AG08396 (cell line): Measurements from ENCODE around the gene DLX5.

Source experiments
- DNase-seq: peaks from one replicate; pipeline ENCODE4 v3.0.0; 2012; ENCODE audit warnings: low spot score, mixed read lengths

The DLX5 gene

DNA sequence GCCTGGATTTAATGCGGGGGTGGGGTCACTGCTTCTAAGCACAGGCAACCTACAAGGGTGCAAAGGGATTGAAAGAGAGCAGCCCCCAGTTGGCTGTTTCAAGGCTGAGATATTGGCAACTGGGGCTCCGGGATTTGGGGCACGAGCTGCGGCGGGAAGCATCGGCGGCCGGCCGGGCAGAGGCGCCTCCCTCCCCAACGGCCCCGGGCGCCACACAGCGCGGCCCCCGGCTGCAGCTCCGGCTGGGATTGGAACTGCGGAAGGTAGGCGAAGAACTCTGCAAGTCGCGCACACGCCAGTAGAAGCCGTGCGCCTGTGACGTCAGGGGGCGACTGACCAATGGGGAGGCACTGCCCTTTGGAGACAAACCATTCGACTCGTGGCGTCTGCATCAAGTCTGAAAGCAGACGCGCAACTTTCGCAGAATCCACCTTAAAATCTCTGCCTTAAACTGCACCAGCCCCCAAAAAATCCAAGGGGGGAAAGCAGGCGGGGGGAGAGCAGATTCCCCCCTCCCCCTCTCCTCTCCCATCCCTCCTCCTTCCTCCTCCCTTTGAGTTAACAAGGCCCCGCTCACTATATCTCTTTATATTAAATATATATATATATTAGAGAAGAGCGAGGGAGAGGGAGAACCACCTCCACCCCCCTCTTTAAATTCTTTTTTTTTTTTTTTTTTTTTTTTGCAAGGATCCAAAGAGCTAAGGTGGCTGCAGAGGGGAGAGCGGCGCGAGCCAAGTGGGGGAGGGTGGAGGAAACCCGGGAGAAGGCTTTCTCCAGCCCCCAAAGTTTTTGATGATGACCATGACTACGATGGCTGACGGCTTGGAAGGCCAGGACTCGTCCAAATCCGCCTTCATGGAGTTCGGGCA lies 19.2 kb downstream of the DLX5 start, which contains the start of gene DLX6:
TSS of gene DLX6 (plus strand) at position 371 of the 872 bp plus-strand sequence. CDS start at position 796, 425 bp downstream.
- DNase-seq: peak; percentile 82

- no peak for DNase-seq
Observed at GRCh38 chr7:97004247-97005182, 20.1 kb downstream of the DLX5 start.

DNA sequence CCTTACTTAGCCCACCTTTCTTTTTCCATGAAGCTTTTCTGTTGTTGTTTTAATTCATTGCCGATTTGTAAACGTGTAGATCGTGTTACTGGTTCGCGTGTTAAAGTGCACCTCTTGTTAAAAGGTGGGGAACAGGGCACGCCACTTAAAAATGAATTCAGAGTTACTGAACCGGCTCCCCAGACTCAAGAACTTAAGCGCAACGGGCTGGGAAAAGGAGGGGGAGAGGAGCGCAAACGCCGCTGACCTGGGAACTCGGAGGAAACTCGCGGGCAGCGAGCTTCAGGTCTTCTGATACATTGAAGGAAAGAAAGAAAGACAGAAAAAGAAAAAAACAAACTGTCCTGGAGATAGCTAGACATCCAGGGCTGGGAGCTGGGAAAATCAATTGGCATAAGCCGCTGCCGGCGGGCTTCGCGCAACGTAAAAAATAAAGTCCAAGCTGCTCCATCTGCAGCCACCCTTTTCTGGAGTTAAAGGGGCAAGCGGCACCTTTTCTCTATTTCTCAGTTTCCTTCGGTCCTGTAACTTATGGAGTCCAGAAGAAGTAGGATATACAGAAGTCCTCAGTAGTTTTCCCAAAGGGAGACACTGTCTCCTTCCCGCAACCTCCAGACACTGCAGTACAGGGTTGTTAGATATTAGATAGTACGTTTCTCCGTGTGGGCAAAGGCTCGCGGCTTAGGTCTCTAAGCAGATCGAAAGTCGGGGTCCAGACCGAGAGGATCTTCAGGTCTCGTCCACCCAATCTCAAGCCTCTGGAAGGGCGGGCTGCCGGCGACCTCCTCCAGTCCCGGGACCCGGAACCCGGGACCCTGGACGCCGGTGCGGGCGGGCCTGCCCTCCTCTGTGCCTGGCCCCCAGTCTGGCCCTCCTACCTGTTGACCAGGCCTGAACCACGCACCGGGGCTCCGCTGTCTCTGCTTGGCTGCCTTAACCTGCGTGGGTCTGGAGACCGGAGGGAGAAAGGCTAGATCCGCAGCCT lies 21.1 kb downstream of the DLX5 start:
- DNase-seq: no peak

DNA sequence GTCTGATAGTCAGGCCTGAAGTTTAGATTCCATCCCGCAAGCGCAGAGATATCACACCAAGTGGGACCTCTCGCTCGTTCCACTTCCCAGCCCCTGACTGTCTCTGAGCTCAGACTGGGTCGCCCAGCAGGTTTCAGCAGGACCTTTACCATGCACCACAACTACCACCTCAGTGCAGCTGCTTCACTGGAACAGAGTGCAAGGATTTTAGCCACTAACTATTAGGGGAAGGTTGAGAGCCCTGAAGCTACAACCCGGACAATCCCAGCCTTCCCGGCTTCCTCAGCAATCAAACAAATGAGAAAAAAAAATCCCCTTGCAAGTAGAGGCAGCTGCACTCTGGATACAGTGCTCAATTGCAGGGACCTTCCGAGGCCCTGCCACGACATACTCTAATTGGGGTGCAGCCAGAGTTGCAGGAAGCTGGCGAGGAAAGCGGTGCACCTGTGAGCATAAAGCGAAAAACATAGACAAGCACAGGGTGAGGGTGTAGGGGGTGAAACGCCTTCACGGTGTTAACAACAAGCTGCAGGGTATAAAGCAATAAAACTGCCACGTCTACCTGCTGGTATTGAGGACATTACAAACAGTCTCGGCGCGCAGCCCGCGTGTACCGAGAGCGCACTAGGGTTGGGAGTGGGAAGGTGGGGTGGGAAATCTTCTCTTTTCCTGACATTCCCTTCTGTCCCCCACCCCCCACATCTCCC lies 21.9 kb downstream of the DLX5 start:
- no peak for DNase-seq

GRCh38 chr7:97001656-97002554 lies 22.7 kb downstream of the DLX5 start:
- DNase-seq: no peak

- no peak for DNase-seq
Observed at GRCh38 chr7:97001221-97001620, 23.4 kb downstream of the DLX5 start.

GRCh38 chr7:96998744-96999143 lies 25.9 kb downstream of the DLX5 start:
- DNase-seq: peak; percentile 5

GRCh38 chr7:96998333-96998732 lies 26.3 kb downstream of the DLX5 start:
- DNase-seq: peak; percentile 5

GRCh38 chr7:96997512-96998032 lies 27.1 kb downstream of the DLX5 start:
- DNase-seq: peak; percentile 5

DNA sequence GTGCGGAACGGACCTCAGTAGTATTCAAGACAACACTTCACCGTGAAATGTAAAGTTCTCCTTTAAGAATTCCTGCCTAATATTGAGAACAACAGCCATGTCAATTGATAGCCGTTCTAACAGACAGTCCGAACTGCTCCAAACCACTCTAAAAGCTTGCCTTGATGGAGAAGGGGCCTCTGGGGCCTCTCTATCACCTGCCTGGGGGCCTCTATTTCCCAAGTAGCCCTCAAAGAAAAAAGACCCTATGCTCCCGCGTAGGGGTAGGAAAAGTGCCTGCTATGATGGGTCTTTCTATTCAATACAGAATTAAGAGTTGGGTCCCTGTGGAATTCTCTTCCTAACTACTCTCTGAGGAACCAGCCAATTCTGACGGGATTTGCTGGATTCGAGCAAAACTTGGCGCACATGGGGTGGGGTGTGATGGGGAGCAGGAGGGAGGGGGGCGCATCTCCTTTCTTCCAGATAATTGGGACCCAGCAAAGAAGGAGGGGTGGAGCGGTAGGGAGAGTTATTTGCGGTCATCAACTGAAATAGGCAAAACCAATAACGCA lies 27.6 kb downstream of the DLX5 start:
- DNase-seq: peak; percentile 9

- DNase-seq: peak; percentile 5
Observed at GRCh38 chr7:96996111-96996957, 28.3 kb downstream of the DLX5 start.

DNA sequence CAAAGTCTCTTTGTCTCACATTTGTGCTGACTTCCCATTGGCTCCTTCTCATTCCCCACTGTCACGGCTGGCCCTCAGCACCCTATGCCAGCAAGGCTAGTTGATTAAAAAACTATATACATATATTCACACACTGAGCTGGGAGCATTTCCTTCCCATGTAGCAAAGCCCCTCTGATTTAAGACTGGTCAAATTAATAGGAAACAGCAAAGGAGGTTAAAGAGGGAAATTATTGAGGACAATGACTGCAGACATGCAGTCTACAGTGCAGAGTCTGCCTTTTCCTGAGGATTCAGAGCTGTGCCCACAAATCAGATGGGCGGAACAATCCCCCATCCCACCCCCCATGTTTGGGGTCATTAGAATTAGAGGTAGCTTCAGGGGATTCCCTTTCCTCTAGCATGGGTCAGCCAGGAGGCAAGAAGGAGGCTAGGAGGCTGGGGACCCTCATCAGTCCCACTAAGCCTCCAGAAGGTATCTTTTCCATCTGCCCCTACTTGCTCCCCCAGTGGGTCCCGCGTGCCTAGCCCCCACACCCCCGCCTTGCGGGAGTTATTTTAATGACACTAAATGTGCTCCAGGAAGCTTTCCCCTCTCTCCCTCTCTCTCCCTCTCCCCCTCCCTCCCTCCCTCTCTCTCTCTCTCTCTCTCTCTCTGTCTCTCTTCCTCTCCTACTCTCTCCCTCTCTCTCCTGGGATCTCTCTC lies 29.1 kb downstream of the DLX5 start:
- DNase-seq: peak; percentile 3

DNA sequence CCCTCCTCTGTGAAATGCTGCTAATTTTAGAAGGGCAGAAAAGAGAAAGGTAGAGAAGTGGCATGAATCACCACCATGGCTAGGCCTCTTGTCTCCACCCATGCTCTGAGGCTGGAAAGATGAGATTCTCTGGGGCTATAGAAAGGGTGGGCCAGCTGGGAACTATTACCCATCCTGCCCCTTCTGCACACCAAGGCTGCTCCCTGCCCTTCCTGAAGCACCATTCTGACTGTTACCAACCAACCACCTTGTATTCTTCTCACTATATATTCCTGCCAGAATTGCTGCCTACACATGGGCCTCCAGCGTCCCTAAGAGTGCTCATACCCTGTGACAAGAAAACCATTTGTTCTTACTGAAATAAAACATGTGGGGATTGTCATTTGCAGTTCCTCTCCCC lies 30.7 kb downstream of the DLX5 start:
- DNase-seq: no peak

DNA sequence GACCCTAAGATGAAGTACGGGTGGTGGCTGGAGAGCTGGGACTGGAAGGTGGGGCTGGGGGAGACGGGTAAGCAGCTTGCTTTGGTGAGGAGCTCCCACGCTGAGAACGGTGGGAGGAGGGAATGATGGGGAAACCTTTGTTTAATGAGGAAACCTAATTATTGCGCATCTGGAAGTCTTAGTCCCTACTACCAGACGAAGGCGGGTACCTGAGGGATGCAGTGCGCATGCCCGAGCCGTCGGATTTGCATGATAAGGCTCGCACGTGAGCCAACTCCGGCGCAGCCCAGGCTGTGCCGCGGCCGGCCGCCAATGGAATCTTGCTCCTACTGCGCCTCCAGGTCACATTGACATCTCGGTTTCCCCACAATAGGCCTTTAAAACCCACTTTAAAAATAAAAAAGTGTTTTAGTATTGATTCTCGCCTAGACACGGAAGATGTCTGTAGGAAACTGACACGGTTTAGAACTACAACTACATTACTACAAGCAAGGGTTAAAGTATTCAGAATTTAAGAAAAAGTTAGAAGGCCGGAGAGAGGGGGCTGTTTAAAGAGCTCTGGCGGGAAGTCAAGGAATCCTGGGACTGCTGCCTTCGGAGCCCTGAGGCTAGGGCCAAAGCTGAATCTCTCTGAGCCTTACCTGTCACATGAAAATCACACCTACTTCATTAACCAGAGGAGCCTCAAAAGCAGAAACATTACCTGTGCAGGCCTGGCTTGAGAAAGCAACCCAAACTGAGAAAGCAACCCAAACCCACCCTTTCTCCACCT lies 31.4 kb downstream of the DLX5 start:
- DNase-seq: no peak

DNA sequence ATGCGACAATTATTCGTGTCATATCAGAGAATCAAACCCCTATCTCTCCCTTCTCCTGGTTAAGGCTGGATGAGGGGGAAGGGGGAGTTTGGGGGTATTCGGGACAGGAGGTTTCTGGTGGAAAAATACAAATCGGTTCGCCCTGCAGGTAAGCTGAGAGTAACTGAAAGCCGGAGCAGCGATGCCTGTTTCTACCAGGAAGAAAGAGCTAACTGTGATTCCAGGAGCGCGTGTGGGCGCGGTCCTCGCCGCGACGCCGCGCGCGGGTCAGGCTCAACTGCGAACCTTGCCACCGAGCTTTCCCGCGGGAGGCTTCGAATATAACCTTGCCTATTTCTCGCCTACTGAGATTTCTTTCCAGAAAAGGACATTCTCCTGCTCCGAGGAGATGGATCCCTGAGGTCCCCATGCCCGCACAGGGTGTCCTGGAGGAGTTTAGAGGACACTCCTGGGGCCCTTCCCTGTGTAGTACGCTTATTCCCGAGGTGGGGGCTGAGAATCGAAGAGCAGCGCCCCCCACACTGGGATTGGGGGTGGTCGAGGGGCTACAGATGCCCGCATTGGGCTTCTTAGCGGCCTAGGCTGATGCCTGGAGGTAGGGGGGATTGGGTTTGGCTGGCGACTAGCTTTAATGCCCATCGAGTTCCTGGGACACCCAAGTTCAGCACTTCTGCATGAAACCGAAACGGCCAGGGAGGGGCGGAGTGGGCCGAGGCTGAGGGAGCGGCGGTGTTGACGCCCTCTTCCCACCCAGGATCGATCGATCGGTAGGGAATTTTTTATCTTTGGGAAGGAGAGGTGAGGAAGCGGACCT lies 32.2 kb downstream of the DLX5 start:
- no peak for DNase-seq
